Osteocyte (in vitro differentiated cells): ENCODE data around the gene LARGE1. TPM values are rescaled to one million over a fixed set of nuclear protein-coding genes. Genes with fewer than 3 reads are reported as not detected.

ENCODE experiments used
- DNase-seq: peaks from one replicate; pipeline ENCODE4 v3.0.0; 2021; ENCODE audit warnings: mixed read lengths; ENCODE audit not compliant: unreplicated experiment; ENCODE audit errors: extremely low spot score
- H3K27ac Mint-ChIP-seq: one replicate; pipeline ENCODE4 v1.8.0; 2021; ENCODE audit warnings: mild to moderate bottlenecking, mixed read lengths; ENCODE audit not compliant: unreplicated experiment
- H3K27me3 Mint-ChIP-seq: one replicate; pipeline ENCODE4 v1.8.0; 2021; ENCODE audit warnings: mixed read lengths; ENCODE audit not compliant: unreplicated experiment
- H3K36me3 Mint-ChIP-seq: one replicate; pipeline ENCODE4 v1.8.0; 2021; ENCODE audit warnings: mixed read lengths; ENCODE audit not compliant: unreplicated experiment
- H3K4me1 Mint-ChIP-seq: one replicate; pipeline ENCODE4 v1.8.0; 2021; ENCODE audit warnings: mixed read lengths; ENCODE audit not compliant: unreplicated experiment
- H3K4me3 Mint-ChIP-seq: one replicate; pipeline ENCODE4 v1.8.0; 2021; ENCODE audit warnings: mild to moderate bottlenecking, moderate library complexity, mixed read lengths; ENCODE audit not compliant: unreplicated experiment
- H3K9me3 Mint-ChIP-seq: one replicate; pipeline ENCODE4 v1.8.0; 2021; ENCODE audit warnings: mixed read lengths; ENCODE audit not compliant: unreplicated experiment
- total RNA-seq: library from RNA; stranded (reverse); gene quantifications from 2 replicates; pipeline ENCODE4 v1.2.1, GENCODE V29; 2021
- TF ChIP-seq, protein P1 (sequence below): fragments of 200-600 bp; sonication (generic); IDR thresholded peaks from 2 replicates; pipeline ENCODE4 v1.5.0; 2021; ENCODE audit warnings: antibody characterized with exemption, mild to moderate bottlenecking, moderate library complexity

The LARGE1 gene
- total RNA-seq, 1 donor from 2014 or later: 17.6 TPM

- peaks cover 5% of the 10 kb centered on the region for H3K4me1 Mint-ChIP-seq
- no peak for DNase-seq
- TF ChIP-seq, protein P1, sequence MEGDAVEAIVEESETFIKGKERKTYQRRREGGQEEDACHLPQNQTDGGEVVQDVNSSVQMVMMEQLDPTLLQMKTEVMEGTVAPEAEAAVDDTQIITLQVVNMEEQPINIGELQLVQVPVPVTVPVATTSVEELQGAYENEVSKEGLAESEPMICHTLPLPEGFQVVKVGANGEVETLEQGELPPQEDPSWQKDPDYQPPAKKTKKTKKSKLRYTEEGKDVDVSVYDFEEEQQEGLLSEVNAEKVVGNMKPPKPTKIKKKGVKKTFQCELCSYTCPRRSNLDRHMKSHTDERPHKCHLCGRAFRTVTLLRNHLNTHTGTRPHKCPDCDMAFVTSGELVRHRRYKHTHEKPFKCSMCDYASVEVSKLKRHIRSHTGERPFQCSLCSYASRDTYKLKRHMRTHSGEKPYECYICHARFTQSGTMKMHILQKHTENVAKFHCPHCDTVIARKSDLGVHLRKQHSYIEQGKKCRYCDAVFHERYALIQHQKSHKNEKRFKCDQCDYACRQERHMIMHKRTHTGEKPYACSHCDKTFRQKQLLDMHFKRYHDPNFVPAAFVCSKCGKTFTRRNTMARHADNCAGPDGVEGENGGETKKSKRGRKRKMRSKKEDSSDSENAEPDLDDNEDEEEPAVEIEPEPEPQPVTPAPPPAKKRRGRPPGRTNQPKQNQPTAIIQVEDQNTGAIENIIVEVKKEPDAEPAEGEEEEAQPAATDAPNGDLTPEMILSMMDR: no peak
Measured at GRCh38 chr22:33652615-33653014, 267.7 kb downstream of the LARGE1 start.

DNA sequence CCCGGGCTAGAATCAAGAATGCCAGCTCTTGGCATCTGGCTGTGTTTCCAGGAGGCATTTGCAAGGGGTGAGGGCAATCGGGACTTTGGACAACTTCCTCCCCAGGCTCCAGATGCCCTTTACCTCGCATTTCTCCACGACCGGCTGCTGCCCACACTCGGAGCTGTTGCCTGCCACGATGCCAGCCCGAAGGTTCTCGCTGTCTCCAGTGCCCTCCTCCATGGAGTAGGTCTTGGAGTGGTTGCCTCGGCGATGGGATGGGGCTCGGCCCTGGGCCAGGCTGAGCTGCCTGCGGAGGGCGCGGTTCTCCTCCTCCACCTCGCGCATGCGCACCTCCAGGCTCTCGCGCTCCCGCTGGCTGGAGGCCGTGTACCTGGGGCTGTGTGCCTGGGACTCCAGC lies 270.0 kb downstream of the LARGE1 start:
- peaks cover 3% of the 10 kb centered on the region for H3K36me3 Mint-ChIP-seq
- H3K9me3 Mint-ChIP-seq: peaks cover 4% of the 10 kb centered on the region
- DNase-seq: no peak
- H3K4me3 Mint-ChIP-seq: no peak overlapping the region
- no peak overlapping the region for H3K27ac Mint-ChIP-seq
- no peaks in the 10 kb centered on the region for H3K27me3 Mint-ChIP-seq
- TF ChIP-seq, protein P1: no peak
- H3K4me1 Mint-ChIP-seq: peaks cover 5% of the 10 kb centered on the region

More at GRCh38 chr22:33652615-33653014, 267.7 kb downstream of the LARGE1 start:
- no peak overlapping the region for H3K4me3 Mint-ChIP-seq
- H3K36me3 Mint-ChIP-seq: peaks cover 3% of the 10 kb centered on the region
- no peak overlapping the region for H3K27ac Mint-ChIP-seq
- H3K27me3 Mint-ChIP-seq: no peaks in the 10 kb centered on the region
- H3K9me3 Mint-ChIP-seq: peaks cover 4% of the 10 kb centered on the region

- TF ChIP-seq, protein P1: no peak
- H3K4me1 Mint-ChIP-seq: peaks cover 3% of the 10 kb centered on the region
- H3K27ac Mint-ChIP-seq: no peak overlapping the region
- no peak overlapping the region for H3K4me3 Mint-ChIP-seq
- peaks cover 3% of the 10 kb centered on the region for H3K36me3 Mint-ChIP-seq
- H3K9me3 Mint-ChIP-seq: peaks cover 16% of the 10 kb centered on the region
- H3K27me3 Mint-ChIP-seq: no peaks in the 10 kb centered on the region
- DNase-seq: no peak
Measured at GRCh38 chr22:33648478-33648877, 271.8 kb downstream of the LARGE1 start.

DNA sequence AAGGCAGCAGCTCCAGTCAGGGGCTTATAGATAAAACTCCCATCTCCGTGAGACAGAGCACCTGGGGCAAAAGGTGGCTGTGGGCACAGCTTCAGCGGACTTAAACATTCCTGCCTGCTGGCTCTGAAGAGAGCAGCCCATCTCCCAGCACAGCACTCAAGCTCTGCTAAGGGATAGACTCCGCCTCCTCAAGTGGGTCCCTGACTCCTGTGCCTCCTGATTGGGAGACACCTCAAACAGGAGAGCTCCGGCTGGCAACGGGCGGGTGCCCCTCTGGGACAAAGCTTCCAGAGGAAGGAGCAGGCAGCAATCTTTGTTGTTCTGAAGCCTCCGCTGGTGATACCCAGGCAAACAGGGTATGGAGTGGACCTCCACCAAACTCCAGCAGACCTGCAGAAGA lies 279.4 kb downstream of the LARGE1 start:
- Mint-ChIP-seq H3K4me3 (no peak overlapping the region), H3K4me1 (no peaks in the 10 kb centered on the region), H3K36me3 (peaks cover 2% of the 10 kb centered on the region), H3K9me3 (peaks cover 30% of the 10 kb centered on the region), H3K27me3 (no peaks in the 10 kb centered on the region), H3K27ac (no peak overlapping the region)
- no peak for DNase-seq
- TF ChIP-seq, protein P1: no peak

DNA sequence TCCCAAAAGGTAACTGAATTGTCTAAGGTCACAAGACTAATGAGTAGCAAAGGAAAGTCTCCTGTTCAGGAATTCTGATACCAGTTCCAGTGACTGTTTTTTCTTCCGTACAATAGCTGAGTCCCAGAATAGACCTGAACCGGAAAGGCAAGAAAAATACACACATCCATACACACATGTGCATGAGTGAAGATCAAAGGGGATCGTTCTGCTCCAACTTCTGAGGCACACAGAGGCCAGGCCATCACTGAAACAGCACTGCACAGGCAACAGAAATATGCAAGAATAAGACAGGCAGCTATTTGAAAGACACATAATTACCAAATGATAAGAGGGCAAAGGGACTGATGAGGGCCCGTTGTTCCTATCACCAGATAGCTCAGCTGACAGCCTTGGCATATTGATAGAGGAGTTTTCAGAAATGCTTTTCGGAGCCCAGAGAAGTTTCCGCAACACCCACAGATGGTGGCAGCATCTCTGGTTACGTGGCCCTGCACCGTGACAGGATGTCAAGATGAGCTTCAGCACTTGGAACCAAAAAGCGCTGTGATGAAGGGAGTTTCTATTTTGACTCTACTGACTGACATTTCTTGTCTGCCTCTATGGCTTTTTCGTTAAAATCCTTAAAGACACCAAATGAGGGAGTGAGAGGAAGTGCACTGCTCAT lies 280.6 kb downstream of the LARGE1 start:
- Mint-ChIP-seq H3K36me3 (peaks cover 2% of the 10 kb centered on the region), H3K4me3 (no peak overlapping the region), H3K9me3 (peaks cover 26% of the 10 kb centered on the region), H3K4me1 (no peaks in the 10 kb centered on the region), H3K27me3 (no peaks in the 10 kb centered on the region), H3K27ac (no peak overlapping the region)
- TF ChIP-seq, protein P1: no peak
- no peak for DNase-seq
